Thoracic aorta (tissue), 2 donors: Measurements from ENCODE around the gene EDEM3. TPM values are rescaled to one million over a fixed set of nuclear protein-coding genes. Genes with fewer than 3 reads are reported as not detected.

Experiments used
- ATAC-seq: fragments of 150-250 bp; one replicate; pipeline ENCODE4 v1.8.0; 2017; ENCODE audit warnings: low read depth; ENCODE audit not compliant: insufficient number of reproducible peaks, low FRiP score
- DNase-seq: peaks from one replicate; pipeline ENCODE4 v3.0.0-alpha.2; 2020; ENCODE audit warnings: low spot score
- H3K27ac ChIP-seq, 2 donors: fragments of 200-600 bp; sonication (generic); 1 replicate in 1 of 2; 2 replicates in 1 of 2; pipeline ENCODE4 v1.5.1; 2016; ENCODE audit warnings: mild to moderate bottlenecking in 2 of 2, moderate library complexity in 2 of 2
- H3K27me3 ChIP-seq: fragments of 200-600 bp; sonication (generic); replicated peaks from 2 replicates; pipeline ENCODE4 v1.6.0; 2016; ENCODE audit warnings: mild to moderate bottlenecking; ENCODE audit not compliant: insufficient read depth
- H3K36me3 ChIP-seq: fragments of 200-600 bp; sonication (generic); one replicate; pipeline ENCODE4 v1.5.1; 2016
- H3K4me1 ChIP-seq, 2 donors: fragments of 200-600 bp; sonication (generic); 1 replicate in 1 of 2; 2 replicates in 1 of 2; pipeline versions ENCODE4 v1.5.1 to v1.6.0; 2016; ENCODE audit warnings: low read depth in 2 of 2, mild to moderate bottlenecking in 1 of 2; ENCODE audit not compliant: control insufficient read depth in 1 of 2
- H3K4me3 ChIP-seq: fragments of 200-600 bp; sonication (generic); 2 replicates; pipeline ENCODE4 v1.5.1; 2016; ENCODE audit warnings: mild to moderate bottlenecking
- H3K9me3 ChIP-seq: fragments of 200-600 bp; sonication (generic); 2 replicates; pipeline ENCODE4 v1.5.1; 2016
- total RNA-seq, 2 donors: library from RNA; depleted of rRNA; stranded (reverse); fragments of >200 nt; gene quantifications; one replicate each; pipeline versions ENCODE4 v1.1.0 to v1.2.3, GENCODE V29; 2016
- TF ChIP-seq, protein P1 (sequence below): fragments of 200-600 bp; sonication (generic); IDR thresholded peaks from one replicate; pipeline ENCODE4 v1.5.1; 2019; ENCODE audit warnings: antibody characterized with exemption

The EDEM3 gene
- total RNA-seq, 2 donors from 2014 or later: 44.0 to 71.5 TPM

DNA sequence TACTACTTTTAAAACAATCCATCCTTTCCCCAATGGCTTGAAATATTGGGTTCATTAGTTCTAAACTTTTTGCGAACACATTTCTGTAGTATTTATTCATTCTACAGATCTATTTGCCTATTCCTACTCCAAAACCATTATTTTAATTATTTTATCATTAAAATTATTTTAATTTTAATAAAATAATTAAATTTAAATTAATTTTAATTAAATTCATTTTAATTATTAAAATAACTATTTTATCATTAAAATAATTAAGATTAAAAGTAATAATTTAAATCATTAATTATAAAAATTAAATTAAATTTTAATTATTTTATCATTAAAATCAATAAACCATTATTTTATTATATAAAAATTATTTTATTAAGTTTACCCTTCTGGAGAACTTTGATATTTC lies 15.6 kb downstream of the EDEM3 start:
- Histone ChIP-seq H3K36me3 (peaks cover 5% of the 10 kb centered on the region), H3K4me3 (no peak overlapping the region), H3K4me1 (no peaks in the 10 kb centered on the region), H3K27me3 (no peaks in the 10 kb centered on the region), H3K27ac (no peak overlapping the region), H3K9me3 (no peaks in the 10 kb centered on the region)
- DNase-seq (no peak), ATAC-seq (no peak)
- TF ChIP-seq, protein P1, sequence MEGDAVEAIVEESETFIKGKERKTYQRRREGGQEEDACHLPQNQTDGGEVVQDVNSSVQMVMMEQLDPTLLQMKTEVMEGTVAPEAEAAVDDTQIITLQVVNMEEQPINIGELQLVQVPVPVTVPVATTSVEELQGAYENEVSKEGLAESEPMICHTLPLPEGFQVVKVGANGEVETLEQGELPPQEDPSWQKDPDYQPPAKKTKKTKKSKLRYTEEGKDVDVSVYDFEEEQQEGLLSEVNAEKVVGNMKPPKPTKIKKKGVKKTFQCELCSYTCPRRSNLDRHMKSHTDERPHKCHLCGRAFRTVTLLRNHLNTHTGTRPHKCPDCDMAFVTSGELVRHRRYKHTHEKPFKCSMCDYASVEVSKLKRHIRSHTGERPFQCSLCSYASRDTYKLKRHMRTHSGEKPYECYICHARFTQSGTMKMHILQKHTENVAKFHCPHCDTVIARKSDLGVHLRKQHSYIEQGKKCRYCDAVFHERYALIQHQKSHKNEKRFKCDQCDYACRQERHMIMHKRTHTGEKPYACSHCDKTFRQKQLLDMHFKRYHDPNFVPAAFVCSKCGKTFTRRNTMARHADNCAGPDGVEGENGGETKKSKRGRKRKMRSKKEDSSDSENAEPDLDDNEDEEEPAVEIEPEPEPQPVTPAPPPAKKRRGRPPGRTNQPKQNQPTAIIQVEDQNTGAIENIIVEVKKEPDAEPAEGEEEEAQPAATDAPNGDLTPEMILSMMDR: no peak

DNA sequence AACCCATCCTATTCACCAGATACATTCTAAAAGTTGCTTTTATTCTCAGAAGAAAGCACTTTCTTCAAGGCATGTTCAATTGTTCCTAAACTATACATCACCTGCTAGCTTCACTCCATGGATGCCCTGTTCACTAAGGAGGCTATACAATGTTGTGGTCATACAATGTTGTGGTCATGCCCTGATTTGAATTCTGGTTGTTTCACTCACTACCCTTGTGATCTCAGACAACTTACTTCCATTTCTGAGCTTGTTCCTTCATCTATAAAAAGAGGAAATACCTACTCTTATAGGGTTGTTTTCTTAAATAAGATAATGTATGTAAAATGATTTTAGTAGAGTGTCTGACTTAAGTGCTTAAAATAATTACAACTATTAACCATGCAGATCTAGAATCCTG lies 19.7 kb downstream of the EDEM3 start:
- TF ChIP-seq, protein P1: no peak
- Histone ChIP-seq H3K27ac (no peak overlapping the region), H3K36me3 (peaks cover 19% of the 10 kb centered on the region), H3K9me3 (no peaks in the 10 kb centered on the region), H3K27me3 (no peaks in the 10 kb centered on the region), H3K4me3 (no peak overlapping the region), H3K4me1 (no peaks in the 10 kb centered on the region)
- no peak for DNase-seq
- ATAC-seq: no peak

DNA sequence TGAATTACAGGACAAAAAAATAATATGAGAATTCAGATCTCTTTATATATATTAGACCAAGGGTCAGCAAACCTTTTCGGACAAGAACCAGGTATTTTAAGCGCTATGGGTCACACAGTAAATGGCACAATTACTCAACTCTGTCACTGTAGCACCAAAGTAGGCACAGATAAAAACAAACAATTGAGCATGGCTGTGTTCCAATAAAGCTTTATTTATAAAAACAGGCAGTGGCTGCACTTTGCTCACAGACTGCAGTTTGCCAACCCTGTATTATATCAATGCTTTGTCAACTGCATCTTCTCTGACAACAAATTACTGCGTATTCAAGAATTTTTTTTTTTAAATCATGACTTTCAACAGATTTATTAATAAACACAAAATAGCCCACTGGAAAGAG lies 29.8 kb downstream of the EDEM3 start:
- H3K4me3 ChIP-seq: no peak overlapping the region
- DNase-seq (no peak), ATAC-seq (no peak)
- H3K36me3 ChIP-seq: peaks cover 16% of the 10 kb centered on the region
- TF ChIP-seq, protein P1: no peak
- no peaks in the 10 kb centered on the region for H3K4me1 ChIP-seq
- H3K27ac ChIP-seq: no peak overlapping the region
- no peaks in the 10 kb centered on the region for H3K27me3 ChIP-seq
- H3K9me3 ChIP-seq: no peaks in the 10 kb centered on the region

- no peak for DNase-seq
- TF ChIP-seq, protein P1: no peak
- H3K36me3 ChIP-seq: peaks cover 26% of the 10 kb centered on the region
- no peaks in the 10 kb centered on the region for H3K27me3 ChIP-seq
- H3K4me1 ChIP-seq: no peaks in the 10 kb centered on the region
- no peak overlapping the region for H3K27ac ChIP-seq
- no peak for ATAC-seq
- H3K9me3 ChIP-seq: no peaks in the 10 kb centered on the region
- no peak overlapping the region for H3K4me3 ChIP-seq
Observed at GRCh38 chr1:184716158-184716557, 38.5 kb downstream of the EDEM3 start.

DNA sequence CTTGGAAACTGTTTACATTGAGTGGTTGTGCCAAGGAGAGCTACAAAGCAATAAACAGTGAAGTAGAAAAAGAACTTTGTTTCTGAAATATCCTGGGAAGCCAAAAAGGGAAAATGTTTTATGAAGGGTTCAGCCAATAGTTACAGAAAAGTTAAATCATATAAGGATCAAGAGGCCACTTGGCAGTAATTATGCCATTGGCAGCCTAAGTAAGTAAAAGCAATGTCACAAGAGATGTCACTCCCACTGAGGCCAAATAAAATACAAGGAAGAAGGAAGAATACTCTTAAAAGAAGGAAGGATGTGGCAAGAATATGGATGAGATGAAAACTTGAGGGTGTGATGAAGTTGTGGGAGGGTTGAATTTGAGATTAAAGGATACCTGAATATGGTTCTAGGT lies 45.2 kb downstream of the EDEM3 start:
- Histone ChIP-seq H3K4me1 (no peaks in the 10 kb centered on the region), H3K27me3 (no peaks in the 10 kb centered on the region), H3K9me3 (no peaks in the 10 kb centered on the region), H3K36me3 (peaks cover 27% of the 10 kb centered on the region), H3K4me3 (no peak overlapping the region), H3K27ac (no peak overlapping the region)
- DNase-seq (no peak), ATAC-seq (no peak)
- TF ChIP-seq, protein P1: no peak
